Measurements from ENCODE around the gene ADTRP.
A peak's percentile ranks its signal among the peaks of the same experiment; 100 is the strongest.

ADTRP gene

DNA sequence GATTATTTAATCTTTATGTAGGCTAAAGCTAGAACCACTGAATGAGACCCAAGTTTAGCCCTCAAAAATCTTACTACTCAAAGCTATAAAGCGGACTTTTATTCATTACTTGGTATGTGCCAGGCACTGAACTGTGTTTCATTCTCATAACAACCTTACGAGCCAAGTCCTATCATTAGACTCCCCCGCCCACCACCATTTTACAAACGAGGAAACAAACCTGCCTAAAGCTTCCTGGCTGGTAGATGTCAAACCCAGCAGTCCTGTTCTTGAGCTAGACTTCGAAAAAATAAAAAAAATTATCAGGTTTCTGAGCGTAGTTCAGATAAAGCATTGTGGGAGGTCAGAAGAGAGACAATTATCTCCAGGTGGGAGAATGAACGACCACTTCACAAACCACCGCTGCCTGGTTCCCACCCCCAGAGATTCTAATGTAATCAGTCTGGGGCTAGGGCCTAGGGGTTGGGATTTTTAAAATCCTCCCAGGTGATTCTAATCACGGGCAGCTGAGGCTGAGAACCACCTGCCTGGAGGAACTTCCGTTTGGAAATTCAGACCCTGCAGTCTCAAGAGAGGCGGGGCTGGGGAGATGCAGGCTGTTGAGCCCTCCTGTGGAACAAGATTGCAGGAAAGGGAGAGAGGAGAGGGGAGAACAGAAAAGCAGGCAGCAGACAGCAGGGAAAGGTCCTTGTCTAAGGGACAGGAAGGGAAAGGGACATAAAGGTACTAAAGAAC, 8.6 kb downstream of the ADTRP start:
- Histone ChIP-seq H3K36me3 (ENCODE audit: control insufficient read depth in 2 of 2, insufficient read depth in 2 of 2, low read length in 2 of 2) (peaks cover 2 to 19% of the 10 kb centered on the region in 2 donors), H3K4me3 (ENCODE audit: low read length in 2 of 2) (peak overlapping the region; percentile 14 to 41), H3K27ac (ENCODE audit: low read depth in 2 of 2, low read length in 2 of 2) (peak overlapping the region; percentile 88 to 96), H3K9ac (ENCODE audit: low read depth in 1 of 2, low read length in 2 of 2) (peak overlapping the region; percentile 53 to 64), H3K4me1 (ENCODE audit: control insufficient read depth in 2 of 2, insufficient read depth in 2 of 2, low read length in 2 of 2) (peaks cover 22 to 36% of the 10 kb centered on the region in 2 donors), H3K9me3 (ENCODE audit: control insufficient read depth in 2 of 2, low read length in 2 of 2) (no peaks in the 10 kb centered on the region), H3K27me3 (ENCODE audit: control insufficient read depth in 2 of 2, insufficient read depth in 2 of 2, low read length in 2 of 2) (no peaks in the 10 kb centered on the region)

DNA sequence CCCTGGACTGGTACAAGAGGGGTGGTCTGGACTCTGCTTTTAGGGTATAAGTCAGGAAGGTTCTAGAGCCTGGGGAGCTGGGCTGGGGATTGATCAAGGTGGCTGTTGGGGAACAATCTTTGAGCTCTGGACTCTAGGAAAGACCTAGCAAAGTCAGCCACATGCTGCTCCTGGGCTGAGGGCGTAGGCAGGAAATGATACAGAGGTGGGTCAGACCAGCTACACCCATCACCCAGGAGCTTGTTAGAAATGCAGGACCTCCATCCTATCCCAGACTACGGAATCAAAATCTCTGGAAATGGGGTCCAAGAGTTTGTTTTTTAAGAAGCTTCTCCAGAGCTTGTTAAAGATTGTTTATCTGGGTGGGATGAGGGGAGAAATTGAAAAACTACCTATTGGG, 9.4 kb downstream of the ADTRP start:
- Histone ChIP-seq H3K36me3 (ENCODE audit: control insufficient read depth in 2 of 2, insufficient read depth in 2 of 2, low read length in 2 of 2) (peaks cover 2 to 22% of the 10 kb centered on the region in 2 donors), H3K4me3 (ENCODE audit: low read length in 2 of 2) (no peak overlapping the region), H3K9me3 (ENCODE audit: control insufficient read depth in 2 of 2, low read length in 2 of 2) (no peaks in the 10 kb centered on the region), H3K9ac (ENCODE audit: low read depth in 1 of 2, low read length in 2 of 2) (no peak overlapping the region), H3K27me3 (ENCODE audit: control insufficient read depth in 2 of 2, insufficient read depth in 2 of 2, low read length in 2 of 2) (no peaks in the 10 kb centered on the region), H3K27ac (ENCODE audit: low read depth in 2 of 2, low read length in 2 of 2) (peak overlapping the region in 1 of 2 donors; percentile 8), H3K4me1 (ENCODE audit: control insufficient read depth in 2 of 2, insufficient read depth in 2 of 2, low read length in 2 of 2) (peaks cover 22 to 32% of the 10 kb centered on the region in 2 donors)

DNA sequence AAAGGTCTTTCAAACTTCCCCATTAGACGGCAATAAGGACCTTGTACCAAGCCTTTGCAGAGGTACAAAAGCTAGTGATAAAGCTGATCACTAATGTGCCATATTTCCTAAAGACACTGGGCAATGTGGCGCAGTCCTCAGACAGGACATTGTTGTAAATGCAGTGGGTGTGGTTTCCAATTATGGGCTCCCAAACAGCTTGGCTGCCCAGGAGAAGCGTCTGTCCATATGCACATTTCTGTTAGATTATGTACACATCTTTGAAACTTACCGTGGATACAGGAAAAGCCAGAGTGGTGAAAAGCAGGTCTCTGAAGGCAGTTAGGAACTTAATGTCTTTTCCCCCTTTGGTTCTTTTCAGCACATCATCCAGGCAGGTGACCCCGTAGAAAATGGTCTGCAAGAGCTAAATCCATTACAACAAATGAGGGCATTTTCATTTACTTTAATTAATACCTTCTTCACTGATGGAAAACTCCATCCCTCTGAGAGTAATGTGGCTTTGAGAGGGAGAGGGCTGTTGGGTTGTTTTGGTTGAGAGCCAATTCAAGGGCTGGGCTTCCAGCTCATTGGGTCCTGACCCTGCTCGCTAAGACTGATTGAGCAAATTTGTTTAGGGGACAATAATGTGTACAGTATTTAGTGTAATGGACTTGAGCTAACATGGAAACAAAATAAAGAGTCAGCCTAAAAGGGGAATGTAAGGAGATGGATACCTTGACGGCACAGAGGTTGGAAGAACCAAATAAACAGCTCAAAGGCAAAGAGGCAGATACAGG, 10.4 kb downstream of the ADTRP start:
- H3K9ac ChIP-seq (ENCODE audit: low read depth in 1 of 2, low read length in 2 of 2) = no peak overlapping the region
- peak overlapping the region in 1 of 2 donors; percentile 8 for H3K27ac ChIP-seq (ENCODE audit: low read depth in 2 of 2, low read length in 2 of 2)
- peaks cover 2 to 25% of the 10 kb centered on the region in 2 donors for H3K36me3 ChIP-seq (ENCODE audit: control insufficient read depth in 2 of 2, insufficient read depth in 2 of 2, low read length in 2 of 2)
- no peaks in the 10 kb centered on the region for H3K27me3 ChIP-seq (ENCODE audit: control insufficient read depth in 2 of 2, insufficient read depth in 2 of 2, low read length in 2 of 2)
- no peaks in the 10 kb centered on the region for H3K9me3 ChIP-seq (ENCODE audit: control insufficient read depth in 2 of 2, low read length in 2 of 2)
- H3K4me1 ChIP-seq (ENCODE audit: control insufficient read depth in 2 of 2, insufficient read depth in 2 of 2, low read length in 2 of 2) = peaks cover 26 to 41% of the 10 kb centered on the region in 2 donors
- no peak overlapping the region for H3K4me3 ChIP-seq (ENCODE audit: low read length in 2 of 2)

DNA sequence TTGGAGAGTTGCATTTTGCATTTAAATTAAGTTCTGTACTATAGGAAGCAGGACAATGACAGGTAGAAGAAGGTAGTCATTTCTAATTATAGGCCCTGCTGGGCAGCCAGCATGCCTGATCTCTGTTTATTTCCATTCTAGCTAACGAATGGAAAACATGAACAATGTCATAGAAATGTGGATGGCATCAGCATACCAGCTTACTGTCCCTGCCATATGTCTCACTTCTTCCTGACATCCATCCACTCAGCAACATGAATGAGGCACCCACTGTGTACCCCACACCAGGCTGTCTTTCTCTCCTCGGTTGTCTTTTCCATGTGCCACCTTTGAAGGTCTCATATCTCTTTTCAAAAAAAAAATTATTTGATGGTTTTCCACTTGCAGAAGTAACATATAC, 11.1 kb downstream of the ADTRP start:
- H3K27me3 ChIP-seq (ENCODE audit: control insufficient read depth in 2 of 2, insufficient read depth in 2 of 2, low read length in 2 of 2) = no peaks in the 10 kb centered on the region
- peaks cover 2 to 23% of the 10 kb centered on the region in 2 donors for H3K36me3 ChIP-seq (ENCODE audit: control insufficient read depth in 2 of 2, insufficient read depth in 2 of 2, low read length in 2 of 2)
- H3K4me1 ChIP-seq (ENCODE audit: control insufficient read depth in 2 of 2, insufficient read depth in 2 of 2, low read length in 2 of 2) = peaks cover 33 to 48% of the 10 kb centered on the region in 2 donors
- no peak overlapping the region for H3K4me3 ChIP-seq (ENCODE audit: low read length in 2 of 2)
- no peak overlapping the region for H3K9ac ChIP-seq (ENCODE audit: low read depth in 1 of 2, low read length in 2 of 2)
- H3K9me3 ChIP-seq (ENCODE audit: control insufficient read depth in 2 of 2, low read length in 2 of 2) = no peaks in the 10 kb centered on the region
- no peak overlapping the region for H3K27ac ChIP-seq (ENCODE audit: low read depth in 2 of 2, low read length in 2 of 2)

DNA sequence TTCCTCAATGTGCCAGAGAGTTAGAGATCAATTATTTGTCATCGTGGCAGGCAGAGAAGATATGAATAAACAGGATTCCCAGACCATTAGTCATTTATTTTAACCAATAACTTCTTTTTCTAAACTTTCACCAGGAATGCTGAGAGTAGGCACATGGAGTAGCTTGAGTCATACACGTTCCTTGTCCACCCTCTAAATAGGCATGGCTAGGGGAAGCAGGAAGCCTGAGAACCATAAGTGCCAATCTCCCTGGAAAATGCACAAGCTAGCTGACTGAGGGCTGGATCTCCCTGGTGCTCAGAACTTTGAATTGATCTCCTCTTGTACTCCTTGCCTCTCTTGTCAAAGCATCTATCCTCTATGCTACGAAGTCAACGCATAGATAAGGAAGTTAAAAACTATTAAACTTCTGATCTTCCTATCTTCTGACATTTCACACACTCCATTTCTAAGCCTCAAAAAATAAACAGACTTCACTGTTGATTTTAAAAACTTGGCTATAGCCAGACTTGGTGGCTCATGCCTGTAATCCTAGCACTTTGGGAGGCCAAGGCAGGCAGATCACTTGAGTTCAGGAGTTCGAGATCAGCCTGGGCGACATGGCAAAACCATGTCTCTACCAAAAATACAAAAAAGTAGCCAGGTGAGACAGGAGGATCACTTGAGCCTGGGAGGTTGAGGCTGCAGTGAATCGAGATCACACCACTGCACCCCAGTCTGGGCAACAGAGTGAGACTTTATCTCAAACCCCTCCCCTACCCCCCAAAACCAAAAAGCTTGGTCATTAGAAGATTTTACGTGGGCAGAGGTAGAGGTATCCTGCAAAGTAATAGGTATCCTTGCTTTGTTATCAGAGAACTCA, 11.8 kb downstream of the ADTRP start:
- H3K4me1 ChIP-seq (ENCODE audit: control insufficient read depth in 2 of 2, insufficient read depth in 2 of 2, low read length in 2 of 2) = peaks cover 38 to 55% of the 10 kb centered on the region in 2 donors
- peak overlapping the region; percentile 26 for H3K27ac ChIP-seq (ENCODE audit: low read depth in 2 of 2, low read length in 2 of 2)
- no peak overlapping the region for H3K9ac ChIP-seq (ENCODE audit: low read depth in 1 of 2, low read length in 2 of 2)
- peaks cover 2 to 23% of the 10 kb centered on the region in 2 donors for H3K36me3 ChIP-seq (ENCODE audit: control insufficient read depth in 2 of 2, insufficient read depth in 2 of 2, low read length in 2 of 2)
- no peaks in the 10 kb centered on the region for H3K27me3 ChIP-seq (ENCODE audit: control insufficient read depth in 2 of 2, insufficient read depth in 2 of 2, low read length in 2 of 2)
- H3K9me3 ChIP-seq (ENCODE audit: control insufficient read depth in 2 of 2, low read length in 2 of 2) = no peaks in the 10 kb centered on the region
- H3K4me3 ChIP-seq (ENCODE audit: low read length in 2 of 2) = no peak overlapping the region

- Histone ChIP-seq H3K4me3 (ENCODE audit: low read length in 2 of 2) (no peak overlapping the region), H3K27ac (ENCODE audit: low read depth in 2 of 2, low read length in 2 of 2) (no peak overlapping the region), H3K9ac (ENCODE audit: low read depth in 1 of 2, low read length in 2 of 2) (no peak overlapping the region), H3K9me3 (ENCODE audit: control insufficient read depth in 2 of 2, low read length in 2 of 2) (no peaks in the 10 kb centered on the region), H3K36me3 (ENCODE audit: control insufficient read depth in 2 of 2, insufficient read depth in 2 of 2, low read length in 2 of 2) (peaks cover 2 to 23% of the 10 kb centered on the region in 2 donors), H3K27me3 (ENCODE audit: control insufficient read depth in 2 of 2, insufficient read depth in 2 of 2, low read length in 2 of 2) (no peaks in the 10 kb centered on the region), H3K4me1 (ENCODE audit: control insufficient read depth in 2 of 2, insufficient read depth in 2 of 2, low read length in 2 of 2) (peaks cover 35 to 56% of the 10 kb centered on the region in 2 donors)
Observed at GRCh38 chr6:11766043-11766442, 12.6 kb downstream of the ADTRP start.

DNA sequence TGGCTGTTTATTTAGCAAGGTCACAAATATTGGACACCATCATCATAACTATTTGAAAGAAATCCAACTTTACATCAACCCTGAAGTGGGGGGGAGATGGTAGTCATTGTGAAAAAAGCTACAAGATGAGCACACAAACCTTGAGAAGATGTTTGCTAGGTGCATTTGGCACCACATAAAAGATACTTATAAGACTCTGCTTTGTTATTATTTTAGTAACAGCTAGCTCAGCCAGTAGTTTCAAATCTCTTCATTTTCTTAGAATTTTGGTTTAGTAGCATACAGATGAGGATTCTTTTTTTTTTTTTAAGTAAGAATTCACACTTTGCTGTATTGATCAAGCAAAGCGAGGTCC, 14.4 kb downstream of the ADTRP start:
- Histone ChIP-seq H3K9ac (ENCODE audit: low read depth in 1 of 2, low read length in 2 of 2) (no peak overlapping the region), H3K9me3 (ENCODE audit: control insufficient read depth in 2 of 2, low read length in 2 of 2) (no peaks in the 10 kb centered on the region), H3K4me3 (ENCODE audit: low read length in 2 of 2) (no peak overlapping the region), H3K27ac (ENCODE audit: low read depth in 2 of 2, low read length in 2 of 2) (peak overlapping the region in 1 of 2 donors; percentile 80), H3K27me3 (ENCODE audit: control insufficient read depth in 2 of 2, insufficient read depth in 2 of 2, low read length in 2 of 2) (no peaks in the 10 kb centered on the region), H3K36me3 (ENCODE audit: control insufficient read depth in 2 of 2, insufficient read depth in 2 of 2, low read length in 2 of 2) (peaks cover 2 to 25% of the 10 kb centered on the region in 2 donors), H3K4me1 (ENCODE audit: control insufficient read depth in 2 of 2, insufficient read depth in 2 of 2, low read length in 2 of 2) (peaks cover 22 to 47% of the 10 kb centered on the region in 2 donors)

- no peak overlapping the region for H3K4me3 ChIP-seq (ENCODE audit: low read length in 2 of 2)
- no peak overlapping the region for H3K9ac ChIP-seq (ENCODE audit: low read depth in 1 of 2, low read length in 2 of 2)
- H3K27me3 ChIP-seq (ENCODE audit: control insufficient read depth in 2 of 2, insufficient read depth in 2 of 2, low read length in 2 of 2) = no peaks in the 10 kb centered on the region
- peak overlapping the region; percentile 78 to 80 for H3K27ac ChIP-seq (ENCODE audit: low read depth in 2 of 2, low read length in 2 of 2)
- no peaks in the 10 kb centered on the region for H3K9me3 ChIP-seq (ENCODE audit: control insufficient read depth in 2 of 2, low read length in 2 of 2)
- peaks cover 2 to 29% of the 10 kb centered on the region in 2 donors for H3K36me3 ChIP-seq (ENCODE audit: control insufficient read depth in 2 of 2, insufficient read depth in 2 of 2, low read length in 2 of 2)
- H3K4me1 ChIP-seq (ENCODE audit: control insufficient read depth in 2 of 2, insufficient read depth in 2 of 2, low read length in 2 of 2) = peaks cover 16 to 41% of the 10 kb centered on the region in 2 donors
Observed at GRCh38 chr6:11763460-11764249, 14.9 kb downstream of the ADTRP start.

DNA sequence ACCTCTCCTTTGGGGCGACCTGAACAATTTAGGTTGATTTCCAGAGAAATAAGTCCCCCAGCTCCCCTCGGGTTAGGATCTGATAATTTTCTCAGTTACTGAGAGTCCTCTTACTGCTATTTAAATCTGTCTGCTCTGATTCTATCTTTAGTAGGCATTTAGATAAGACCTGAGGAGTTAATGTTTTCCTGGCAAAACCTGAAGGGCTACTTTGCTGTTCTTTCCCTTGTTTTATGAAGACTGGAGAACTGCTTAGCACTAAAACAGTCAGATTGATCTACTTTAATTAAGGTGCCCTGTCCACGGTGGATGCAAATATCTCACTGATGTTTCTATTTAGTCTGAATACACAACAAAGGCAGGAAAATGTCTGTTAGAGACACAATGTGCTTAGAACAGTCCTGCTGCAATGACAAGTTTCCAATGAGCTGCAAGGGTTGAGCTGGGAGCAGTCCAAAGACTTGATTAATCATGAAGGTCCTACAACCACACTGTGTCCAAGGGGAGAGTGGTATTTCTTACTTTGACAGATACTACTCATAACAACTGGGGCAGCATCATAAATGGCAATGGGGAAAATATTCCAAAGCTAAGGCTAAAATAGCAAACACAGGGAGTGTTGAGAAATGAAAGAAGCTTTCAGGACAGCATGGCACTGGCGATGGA, 15.7 kb downstream of the ADTRP start:
- Histone ChIP-seq H3K9ac (ENCODE audit: low read depth in 1 of 2, low read length in 2 of 2) (peak overlapping the region in 1 of 2 donors; percentile 37), H3K4me1 (ENCODE audit: control insufficient read depth in 2 of 2, insufficient read depth in 2 of 2, low read length in 2 of 2) (peaks cover 16 to 36% of the 10 kb centered on the region in 2 donors), H3K27me3 (ENCODE audit: control insufficient read depth in 2 of 2, insufficient read depth in 2 of 2, low read length in 2 of 2) (no peaks in the 10 kb centered on the region), H3K4me3 (ENCODE audit: low read length in 2 of 2) (peak overlapping the region in 1 of 2 donors; percentile 32), H3K9me3 (ENCODE audit: control insufficient read depth in 2 of 2, low read length in 2 of 2) (peaks cover 0 to under 1% of the 10 kb centered on the region in 2 donors), H3K27ac (ENCODE audit: low read depth in 2 of 2, low read length in 2 of 2) (peak overlapping the region; percentile 78 to 80), H3K36me3 (ENCODE audit: control insufficient read depth in 2 of 2, insufficient read depth in 2 of 2, low read length in 2 of 2) (peaks cover 2 to 28% of the 10 kb centered on the region in 2 donors)

All from mucosa of rectum (tissue), 2 donors.